Neural cell (in vitro differentiated cells): ENCODE measurements around the gene AS3MT.

Experiments used
- EP300 ChIP-seq: fragments of 450-650 bp; conservative IDR thresholded peaks from 2 replicates; pipeline ENCODE4 v1.6.1; 2014; ENCODE audit warnings: antibody characterized with exemption, mild to moderate bottlenecking, moderate library complexity; ENCODE audit not compliant: poor library complexity, severe bottlenecking
- EZH2 ChIP-seq: fragments of 200-600, 300-800 bp; shearing (Covaris generic), sonication (generic); IDR thresholded peaks from 2 replicates; pipeline ENCODE4 v1.6.1; 2014; ENCODE audit warnings: antibody characterized with exemption, low read length, borderline replicate concordance, mild to moderate bottlenecking; ENCODE audit not compliant: insufficient read depth, poor library complexity, severe bottlenecking
- POLR2AphosphoS5 ChIP-seq: IDR thresholded peaks from 2 replicates; pipeline ENCODE4 v1.6.1; 2012
- RAD21 ChIP-seq: fragments of 450-650 bp; conservative IDR thresholded peaks from 2 replicates; pipeline ENCODE4 v1.6.1; 2014; ENCODE audit warnings: antibody characterized with exemption, mild to moderate bottlenecking, moderate library complexity
- SMC3 ChIP-seq: fragments of 450-650 bp; conservative IDR thresholded peaks from 2 replicates; pipeline ENCODE4 v1.6.1; 2014; ENCODE audit warnings: antibody characterized with exemption, mild to moderate bottlenecking, moderate library complexity; ENCODE audit not compliant: poor library complexity
- TAF1 ChIP-seq: IDR thresholded peaks from 2 replicates; pipeline ENCODE4 v1.6.1; 2012; ENCODE audit warnings: low read depth
- TF ChIP-seq, protein P1 (sequence below): fragments of 450-650 bp; IDR thresholded peaks from 2 replicates; pipeline ENCODE4 v1.5.1; 2014; ENCODE audit warnings: antibody characterized with exemption, mild to moderate bottlenecking, moderate library complexity; ENCODE audit not compliant: poor library complexity, severe bottlenecking
- TF ChIP-seq, protein P2 (sequence below): IDR thresholded peaks from 2 replicates; pipeline ENCODE4 v1.6.1; 2012; ENCODE audit warnings: borderline replicate concordance

DNA sequence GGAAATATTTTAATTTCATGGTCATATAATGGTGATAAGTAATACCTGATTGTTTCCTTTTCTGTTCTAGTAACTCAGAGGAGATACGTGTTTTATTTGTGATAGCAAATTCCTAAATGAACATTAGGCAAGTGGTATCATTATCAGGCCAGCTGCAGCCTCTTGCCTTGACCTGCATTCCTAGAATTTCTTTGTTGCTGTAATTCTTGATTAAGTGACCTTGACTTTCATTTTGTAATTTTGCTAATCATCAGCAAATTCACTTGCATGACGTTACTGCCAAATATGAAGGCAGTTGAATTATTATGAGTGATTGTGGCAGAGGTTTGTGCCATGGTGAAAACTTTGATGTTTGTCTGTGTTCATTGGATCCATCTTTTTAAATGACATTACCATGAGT is 5.6 kb upstream of the AS3MT start:
- TF ChIP-seq TAF1 (no peak), EP300 (no peak), EZH2 (no peak), POLR2AphosphoS5 (no peak), SMC3 (no peak), RAD21 (no peak)
- TF ChIP-seq, protein P1, sequence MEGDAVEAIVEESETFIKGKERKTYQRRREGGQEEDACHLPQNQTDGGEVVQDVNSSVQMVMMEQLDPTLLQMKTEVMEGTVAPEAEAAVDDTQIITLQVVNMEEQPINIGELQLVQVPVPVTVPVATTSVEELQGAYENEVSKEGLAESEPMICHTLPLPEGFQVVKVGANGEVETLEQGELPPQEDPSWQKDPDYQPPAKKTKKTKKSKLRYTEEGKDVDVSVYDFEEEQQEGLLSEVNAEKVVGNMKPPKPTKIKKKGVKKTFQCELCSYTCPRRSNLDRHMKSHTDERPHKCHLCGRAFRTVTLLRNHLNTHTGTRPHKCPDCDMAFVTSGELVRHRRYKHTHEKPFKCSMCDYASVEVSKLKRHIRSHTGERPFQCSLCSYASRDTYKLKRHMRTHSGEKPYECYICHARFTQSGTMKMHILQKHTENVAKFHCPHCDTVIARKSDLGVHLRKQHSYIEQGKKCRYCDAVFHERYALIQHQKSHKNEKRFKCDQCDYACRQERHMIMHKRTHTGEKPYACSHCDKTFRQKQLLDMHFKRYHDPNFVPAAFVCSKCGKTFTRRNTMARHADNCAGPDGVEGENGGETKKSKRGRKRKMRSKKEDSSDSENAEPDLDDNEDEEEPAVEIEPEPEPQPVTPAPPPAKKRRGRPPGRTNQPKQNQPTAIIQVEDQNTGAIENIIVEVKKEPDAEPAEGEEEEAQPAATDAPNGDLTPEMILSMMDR, result no peak
- TF ChIP-seq, protein P2, sequence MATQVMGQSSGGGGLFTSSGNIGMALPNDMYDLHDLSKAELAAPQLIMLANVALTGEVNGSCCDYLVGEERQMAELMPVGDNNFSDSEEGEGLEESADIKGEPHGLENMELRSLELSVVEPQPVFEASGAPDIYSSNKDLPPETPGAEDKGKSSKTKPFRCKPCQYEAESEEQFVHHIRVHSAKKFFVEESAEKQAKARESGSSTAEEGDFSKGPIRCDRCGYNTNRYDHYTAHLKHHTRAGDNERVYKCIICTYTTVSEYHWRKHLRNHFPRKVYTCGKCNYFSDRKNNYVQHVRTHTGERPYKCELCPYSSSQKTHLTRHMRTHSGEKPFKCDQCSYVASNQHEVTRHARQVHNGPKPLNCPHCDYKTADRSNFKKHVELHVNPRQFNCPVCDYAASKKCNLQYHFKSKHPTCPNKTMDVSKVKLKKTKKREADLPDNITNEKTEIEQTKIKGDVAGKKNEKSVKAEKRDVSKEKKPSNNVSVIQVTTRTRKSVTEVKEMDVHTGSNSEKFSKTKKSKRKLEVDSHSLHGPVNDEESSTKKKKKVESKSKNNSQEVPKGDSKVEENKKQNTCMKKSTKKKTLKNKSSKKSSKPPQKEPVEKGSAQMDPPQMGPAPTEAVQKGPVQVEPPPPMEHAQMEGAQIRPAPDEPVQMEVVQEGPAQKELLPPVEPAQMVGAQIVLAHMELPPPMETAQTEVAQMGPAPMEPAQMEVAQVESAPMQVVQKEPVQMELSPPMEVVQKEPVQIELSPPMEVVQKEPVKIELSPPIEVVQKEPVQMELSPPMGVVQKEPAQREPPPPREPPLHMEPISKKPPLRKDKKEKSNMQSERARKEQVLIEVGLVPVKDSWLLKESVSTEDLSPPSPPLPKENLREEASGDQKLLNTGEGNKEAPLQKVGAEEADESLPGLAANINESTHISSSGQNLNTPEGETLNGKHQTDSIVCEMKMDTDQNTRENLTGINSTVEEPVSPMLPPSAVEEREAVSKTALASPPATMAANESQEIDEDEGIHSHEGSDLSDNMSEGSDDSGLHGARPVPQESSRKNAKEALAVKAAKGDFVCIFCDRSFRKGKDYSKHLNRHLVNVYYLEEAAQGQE, result no peak
